MM.1S (cell line): Measurements from ENCODE around the gene FOXO6.

Experiments used
- DNase-seq: peaks from one replicate; pipeline ENCODE4 v3.0.0-alpha.2; 2015
- H2AFZ ChIP-seq: fragments of 300-600 bp; sonication (generic); 2 replicates; pipeline ENCODE4 v1.6.0; 2016; ENCODE audit warnings: antibody characterized with exemption, low read length
- H3F3A ChIP-seq: fragments of 300-600 bp; sonication (generic); 2 replicates; pipeline ENCODE4 v1.6.1; 2016; ENCODE audit warnings: mild to moderate bottlenecking, antibody characterized with exemption, low read length, moderate library complexity, mixed read lengths; ENCODE audit not compliant: insufficient read depth
- H3K27ac ChIP-seq: fragments of 300-600 bp; sonication (generic); 2 replicates; pipeline ENCODE4 v1.5.1; 2016; ENCODE audit warnings: mild to moderate bottlenecking, low read length
- H3K27me3 ChIP-seq: fragments of 300-600 bp; sonication (generic); replicated peaks from 2 replicates; pipeline ENCODE4 v1.6.0; 2016; ENCODE audit warnings: low read length; ENCODE audit not compliant: insufficient read depth
- H3K36me3 ChIP-seq: fragments of 300-600 bp; sonication (generic); replicated peaks from 2 replicates; pipeline ENCODE4 v1.6.1; 2016; ENCODE audit warnings: mild to moderate bottlenecking, low read length, mixed read lengths; ENCODE audit not compliant: insufficient read depth
- H3K4me1 ChIP-seq: fragments of 300-600 bp; sonication (generic); 2 replicates; pipeline ENCODE4 v1.6.1; 2016; ENCODE audit warnings: low read length, mixed read lengths
- H3K4me2 ChIP-seq: fragments of 300-600 bp; sonication (generic); 2 replicates; pipeline ENCODE4 v1.6.0; 2016; ENCODE audit warnings: low read depth, low read length
- H3K4me3 ChIP-seq: fragments of 300-600 bp; sonication (generic); 2 replicates; pipeline ENCODE4 v1.5.1; 2016; ENCODE audit warnings: low read length, mixed read lengths
- H3K79me2 ChIP-seq: fragments of 300-600 bp; sonication (generic); 2 replicates; pipeline ENCODE4 v1.6.1; 2016; ENCODE audit warnings: mixed run types, low read length, mixed read lengths
- H3K9ac ChIP-seq: fragments of 300-600 bp; sonication (generic); 2 replicates; pipeline ENCODE4 v1.6.1; 2016; ENCODE audit warnings: low read length, mixed read lengths
- H3K9me2 ChIP-seq: fragments of 300-600 bp; sonication (generic); replicated peaks from 2 replicates; pipeline ENCODE4 v1.6.1; 2016; ENCODE audit warnings: mild to moderate bottlenecking, low read length, mixed read lengths; ENCODE audit not compliant: insufficient read depth
- H3K9me3 ChIP-seq: fragments of 300-600 bp; sonication (generic); replicated peaks from 2 replicates; pipeline ENCODE4 v1.6.1; 2016; ENCODE audit warnings: mild to moderate bottlenecking, low read length, mixed read lengths; ENCODE audit not compliant: insufficient read depth
- H4K20me1 ChIP-seq: fragments of 300-600 bp; sonication (generic); 2 replicates; pipeline ENCODE4 v1.6.1; 2016; ENCODE audit warnings: mild to moderate bottlenecking, low read length, moderate library complexity, mixed read lengths; ENCODE audit not compliant: insufficient read depth
- EZH2 ChIP-seq: fragments of 300-600 bp; sonication (generic); optimal IDR thresholded peaks from 2 replicates; pipeline ENCODE3; 2017; ENCODE audit warnings: low read depth, mild to moderate bottlenecking, antibody characterized with exemption, low read length, mixed read lengths
- EZH2phosphoT487 ChIP-seq: fragments of 300-600 bp; sonication (generic); IDR thresholded peaks from 2 replicates; pipeline ENCODE4 v1.6.1; 2018; ENCODE audit warnings: antibody characterized with exemption, low read length
- TF ChIP-seq, protein P1 (sequence below): fragments of 300-600 bp; sonication (generic); IDR thresholded peaks from 2 replicates; pipeline ENCODE4 v1.5.1; 2016; ENCODE audit warnings: antibody characterized with exemption, low read length, mixed read lengths

FOXO6 gene

GRCh38 chr1:41396084-41396483 is 34.9 kb downstream of the FOXO6 start:
- no peak for DNase-seq
- Histone ChIP-seq H3F3A (no peaks in the 10 kb centered on the region), H3K27ac (no peak overlapping the region), H3K27me3 (no peaks in the 10 kb centered on the region), H4K20me1 (no peaks in the 10 kb centered on the region), H3K4me1 (no peaks in the 10 kb centered on the region), H3K36me3 (no peaks in the 10 kb centered on the region), H3K4me3 (no peak overlapping the region), H3K4me2 (no peak overlapping the region), H3K9me2 (no peaks in the 10 kb centered on the region), H3K79me2 (no peaks in the 10 kb centered on the region), H3K9me3 (no peaks in the 10 kb centered on the region), H3K9ac (no peak overlapping the region), H2AFZ (no peak overlapping the region)
- TF ChIP-seq, protein P1, sequence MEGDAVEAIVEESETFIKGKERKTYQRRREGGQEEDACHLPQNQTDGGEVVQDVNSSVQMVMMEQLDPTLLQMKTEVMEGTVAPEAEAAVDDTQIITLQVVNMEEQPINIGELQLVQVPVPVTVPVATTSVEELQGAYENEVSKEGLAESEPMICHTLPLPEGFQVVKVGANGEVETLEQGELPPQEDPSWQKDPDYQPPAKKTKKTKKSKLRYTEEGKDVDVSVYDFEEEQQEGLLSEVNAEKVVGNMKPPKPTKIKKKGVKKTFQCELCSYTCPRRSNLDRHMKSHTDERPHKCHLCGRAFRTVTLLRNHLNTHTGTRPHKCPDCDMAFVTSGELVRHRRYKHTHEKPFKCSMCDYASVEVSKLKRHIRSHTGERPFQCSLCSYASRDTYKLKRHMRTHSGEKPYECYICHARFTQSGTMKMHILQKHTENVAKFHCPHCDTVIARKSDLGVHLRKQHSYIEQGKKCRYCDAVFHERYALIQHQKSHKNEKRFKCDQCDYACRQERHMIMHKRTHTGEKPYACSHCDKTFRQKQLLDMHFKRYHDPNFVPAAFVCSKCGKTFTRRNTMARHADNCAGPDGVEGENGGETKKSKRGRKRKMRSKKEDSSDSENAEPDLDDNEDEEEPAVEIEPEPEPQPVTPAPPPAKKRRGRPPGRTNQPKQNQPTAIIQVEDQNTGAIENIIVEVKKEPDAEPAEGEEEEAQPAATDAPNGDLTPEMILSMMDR, result no peak
- no peak for TF ChIP-seq EZH2phosphoT487
- TF ChIP-seq EZH2, result no peak

DNA sequence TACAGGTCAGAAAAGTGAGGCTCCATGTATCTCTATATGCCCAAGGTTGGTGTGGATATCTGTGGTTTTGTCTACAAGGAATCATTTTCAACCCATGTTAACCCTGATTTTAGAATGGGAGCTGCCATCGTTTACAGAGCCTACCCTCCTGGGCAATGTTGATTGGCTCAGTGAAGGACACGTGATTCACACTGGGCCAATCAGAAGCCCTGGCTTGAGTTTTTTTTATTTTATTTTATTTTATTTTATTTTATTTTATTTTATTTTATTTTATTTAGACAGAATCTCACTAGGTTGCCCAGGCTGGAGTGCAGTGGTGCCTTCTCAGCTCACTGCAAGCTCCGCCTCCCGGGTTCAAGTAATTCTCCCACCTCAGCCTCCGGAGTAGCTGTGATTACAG is 35.8 kb downstream of the FOXO6 start:
- Histone ChIP-seq H3K27ac (no peak overlapping the region), H3K79me2 (no peaks in the 10 kb centered on the region), H3K9me3 (no peaks in the 10 kb centered on the region), H3K9ac (no peak overlapping the region), H4K20me1 (no peaks in the 10 kb centered on the region), H3K4me2 (no peak overlapping the region), H3K4me1 (no peaks in the 10 kb centered on the region), H3K27me3 (no peaks in the 10 kb centered on the region), H3K36me3 (no peaks in the 10 kb centered on the region), H2AFZ (no peak overlapping the region), H3F3A (no peaks in the 10 kb centered on the region), H3K9me2 (no peaks in the 10 kb centered on the region), H3K4me3 (no peak overlapping the region)
- TF ChIP-seq EZH2, result no peak
- TF ChIP-seq, protein P1, result no peak
- TF ChIP-seq EZH2phosphoT487, result no peak
- DNase-seq, result no peak

DNA sequence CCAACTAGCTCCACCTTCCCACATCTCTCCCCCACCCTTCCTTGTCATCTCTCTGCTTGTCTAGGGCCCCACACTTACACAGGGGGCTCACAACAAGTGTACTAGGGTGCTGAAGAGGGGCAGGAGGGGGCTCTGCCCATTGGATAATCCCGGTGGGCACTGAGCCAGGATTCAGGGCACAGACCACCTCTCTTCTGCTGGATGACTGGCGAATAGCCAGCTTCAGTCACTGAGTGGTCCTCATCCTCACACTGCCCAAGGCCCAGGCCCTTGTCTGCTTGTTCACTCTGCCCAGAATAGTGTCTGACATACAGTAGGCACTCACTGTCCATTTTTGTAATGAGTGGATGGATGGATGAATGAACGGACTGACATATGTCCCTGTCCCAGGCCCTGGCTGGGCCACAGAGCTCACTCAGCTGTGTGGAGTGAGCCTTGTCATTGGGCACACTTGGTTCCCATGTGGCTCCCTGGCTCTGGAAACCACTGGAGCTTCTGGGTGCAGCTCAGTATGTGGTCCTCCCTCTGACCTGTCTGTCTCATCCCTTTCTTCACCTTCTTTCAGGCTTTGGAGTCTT is 36.6 kb downstream of the FOXO6 start:
- no peak overlapping the region for H2AFZ ChIP-seq
- H3F3A ChIP-seq, result no peaks in the 10 kb centered on the region
- no peak overlapping the region for H3K27ac ChIP-seq
- DNase-seq, result no peak
- no peak overlapping the region for H3K9ac ChIP-seq
- no peaks in the 10 kb centered on the region for H3K79me2 ChIP-seq
- H3K9me3 ChIP-seq, result no peaks in the 10 kb centered on the region
- no peaks in the 10 kb centered on the region for H3K9me2 ChIP-seq
- H3K27me3 ChIP-seq, result no peaks in the 10 kb centered on the region
- no peak for TF ChIP-seq EZH2
- no peak for TF ChIP-seq EZH2phosphoT487
- TF ChIP-seq, protein P1, result no peak
- H3K4me2 ChIP-seq, result no peak overlapping the region
- no peaks in the 10 kb centered on the region for H4K20me1 ChIP-seq
- H3K4me1 ChIP-seq, result no peaks in the 10 kb centered on the region
- no peak overlapping the region for H3K4me3 ChIP-seq
- no peaks in the 10 kb centered on the region for H3K36me3 ChIP-seq
